CD4-positive, alpha-beta T cell treated with Interleukin-12 subunit alpha and Interleukin-12 subunit beta, for 1 hour (primary cell): Measurements from ENCODE around the gene SSTR5.

Source experiments
- DNase-seq: peaks from one replicate; pipeline ENCODE4 v3.0.0-alpha.2; 2020

SSTR5 gene

DNA sequence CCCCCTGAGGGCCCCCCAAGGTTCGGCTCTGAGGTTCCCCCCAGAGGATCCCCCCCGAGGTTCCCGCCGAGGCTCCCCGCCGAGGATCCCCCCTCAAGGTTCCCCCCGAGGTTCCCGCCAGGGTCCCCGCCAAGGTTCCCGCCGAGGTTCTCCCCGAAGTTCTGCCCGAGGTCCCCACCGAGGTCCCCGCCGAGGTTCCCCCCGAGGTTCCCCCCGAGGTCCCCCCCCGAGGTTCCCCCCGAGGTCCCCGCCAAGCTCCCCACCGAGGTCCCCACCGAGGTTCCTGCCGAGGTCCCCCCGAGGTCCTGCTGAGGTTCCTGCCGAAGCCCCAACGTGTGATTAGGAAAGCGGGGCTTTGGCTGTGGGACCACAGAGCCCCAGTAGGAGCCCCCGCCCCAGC, 32.2 kb upstream of the SSTR5 start:
- DNase-seq, result no peak

DNA sequence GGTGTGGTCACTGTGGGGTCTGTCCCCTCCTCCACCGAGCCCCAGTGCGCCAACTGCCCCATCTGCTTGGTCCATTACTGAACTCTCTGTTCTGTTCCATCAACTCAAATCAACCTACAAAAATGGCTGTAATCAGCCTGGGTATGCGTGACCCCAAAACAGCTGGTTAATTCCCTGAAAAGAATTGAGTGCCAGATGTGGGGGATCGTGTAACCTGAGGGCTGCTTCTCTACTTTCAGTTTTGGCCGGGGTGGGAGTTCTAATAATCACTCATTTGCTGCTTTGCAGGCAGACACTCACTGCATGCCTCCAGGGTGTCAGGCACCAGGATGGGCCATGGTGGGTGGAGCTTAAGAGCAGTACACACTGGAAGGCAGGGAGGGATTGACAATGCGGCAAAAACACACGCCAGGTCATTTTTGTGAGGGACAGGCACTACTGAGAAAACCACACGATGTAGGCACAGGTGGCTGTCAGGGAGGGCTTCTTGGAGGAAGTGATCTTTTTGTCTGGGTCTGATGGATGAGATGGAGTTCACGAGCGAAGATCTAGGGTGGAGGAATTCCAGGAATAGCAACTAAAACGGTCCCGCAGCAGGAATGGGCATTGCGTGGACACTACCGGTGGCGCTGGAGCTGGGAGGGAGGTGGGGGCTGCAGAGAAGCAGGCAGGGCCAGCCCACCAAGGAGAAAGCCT, 30.4 kb upstream of the SSTR5 start:
- DNase-seq, result no peak

DNA sequence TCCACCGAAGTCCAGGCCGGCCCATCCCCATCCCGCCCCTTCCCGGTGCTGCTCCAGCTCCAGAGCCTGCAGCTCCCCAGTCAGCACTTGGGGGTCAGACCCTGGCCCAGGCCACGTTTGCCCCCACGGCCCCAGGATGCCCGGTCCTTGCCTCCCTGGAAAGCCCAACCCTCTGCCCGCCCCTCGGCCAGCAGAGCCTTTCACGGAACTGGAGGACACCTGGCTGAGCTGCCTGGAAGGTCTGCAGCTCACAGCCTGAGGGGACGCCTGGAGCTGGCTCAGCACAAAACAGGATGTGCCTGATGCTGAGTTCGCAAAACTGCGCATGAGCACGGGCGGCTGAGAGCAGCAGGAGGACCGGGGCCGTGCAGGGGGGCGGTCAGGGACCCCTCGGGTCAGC, 29.7 kb upstream of the SSTR5 start:
- DNase-seq, result no peak

DNA sequence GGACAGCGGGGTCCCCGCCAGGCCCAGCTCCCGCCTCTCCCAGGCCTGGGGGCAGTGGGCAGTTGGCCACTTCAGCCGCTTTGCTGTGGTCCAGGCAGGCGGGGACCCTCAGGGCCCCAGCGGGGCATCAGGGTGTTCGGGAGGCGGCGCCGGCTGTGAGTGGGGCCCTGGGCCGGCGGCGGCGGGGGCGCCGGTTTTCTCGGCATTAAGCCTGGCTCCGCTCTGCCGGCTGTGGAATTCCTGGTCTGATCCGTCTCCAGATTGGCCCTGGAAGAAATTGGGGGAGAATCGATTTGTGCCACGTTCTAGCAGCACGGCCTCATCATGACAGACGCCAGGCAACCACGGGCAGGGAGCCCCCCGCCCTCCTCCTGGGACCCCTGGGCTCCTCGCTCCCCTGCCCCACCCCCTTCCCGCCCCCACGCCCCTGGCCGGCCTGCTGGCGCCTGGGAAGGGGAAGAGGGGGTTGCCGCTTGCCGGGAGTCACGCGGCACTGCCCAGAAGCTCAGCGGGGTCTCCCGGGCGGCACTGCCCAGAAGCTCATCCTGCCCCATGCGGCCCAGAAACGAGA, 28.6 kb upstream of the SSTR5 start:
- DNase-seq, result no peak

DNA sequence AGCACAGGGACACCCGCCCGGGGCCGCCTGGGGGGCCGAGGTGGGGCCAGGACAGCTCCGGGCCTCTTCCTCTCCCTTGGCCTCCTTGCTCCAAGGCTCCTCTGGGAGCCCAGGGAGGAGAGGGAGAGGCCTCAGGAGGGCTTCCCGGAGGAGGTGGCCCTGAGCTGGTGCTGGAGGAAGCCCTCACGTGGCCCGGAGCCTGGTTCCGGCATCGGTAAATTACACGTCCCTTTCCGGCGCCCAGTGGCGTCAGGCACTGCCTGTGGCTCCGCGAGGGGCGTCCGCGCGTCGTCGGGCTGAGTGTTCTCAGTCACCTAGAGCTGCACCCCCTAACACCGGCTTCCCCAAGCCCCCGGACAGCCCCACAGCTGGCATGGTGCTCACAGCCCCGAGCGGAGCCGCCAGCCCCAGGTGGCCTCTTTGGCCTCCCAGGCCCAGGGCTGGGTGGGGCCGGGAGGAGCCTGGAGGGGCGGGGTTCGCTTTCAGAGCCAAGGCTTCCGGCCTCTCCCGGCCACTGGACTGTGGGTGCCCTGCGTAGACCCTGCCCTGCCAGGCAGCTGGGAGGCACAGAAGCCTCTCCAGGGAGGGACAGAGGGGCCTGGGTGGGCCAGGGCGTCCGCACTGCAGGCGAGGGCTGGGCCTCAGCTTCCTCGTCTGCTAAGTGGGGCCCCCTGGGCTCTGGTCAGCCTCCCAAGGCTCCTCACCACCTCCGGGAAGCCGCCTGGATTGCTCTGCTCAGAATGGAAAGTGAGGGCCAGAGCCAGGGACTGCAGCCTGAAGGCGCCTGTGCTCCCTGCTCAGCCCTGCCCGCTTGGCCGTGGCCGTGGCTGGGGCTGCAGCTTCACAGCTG, 27.9 kb upstream of the SSTR5 start:
- DNase-seq, result no peak

DNA sequence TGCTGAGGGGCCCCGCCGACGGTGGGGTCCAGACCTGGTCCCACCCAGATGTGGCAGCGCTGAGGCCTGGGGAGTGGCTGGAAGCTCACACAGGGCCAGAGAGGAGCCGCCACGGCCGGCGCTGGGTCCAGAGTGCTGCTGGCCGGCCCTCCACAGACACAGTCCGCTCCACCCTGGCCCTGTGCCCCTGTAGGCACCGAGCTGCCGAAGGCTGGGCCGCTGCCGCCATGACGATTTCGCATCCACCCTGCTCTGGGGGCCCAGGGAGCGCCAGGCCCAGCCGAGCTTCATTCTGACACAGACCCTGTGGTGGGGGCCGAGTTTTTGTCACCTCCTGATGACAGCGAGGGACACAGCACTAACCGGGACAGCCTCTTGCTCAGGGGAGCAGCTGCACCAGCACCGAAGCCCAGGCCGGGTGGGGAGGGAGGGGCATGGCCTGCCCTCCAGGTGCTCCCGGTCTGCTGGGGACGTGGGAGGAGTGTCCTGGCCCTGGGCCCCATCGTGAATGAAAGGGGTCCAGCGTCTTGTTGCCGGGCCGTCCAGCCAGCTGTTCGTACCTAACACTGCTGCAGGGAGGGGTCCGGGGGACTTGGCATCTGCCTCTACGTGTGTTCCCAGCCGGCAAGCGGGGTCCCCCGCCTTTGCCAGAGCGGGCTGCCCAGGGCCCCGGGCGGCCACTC, 27.1 kb upstream of the SSTR5 start:
- DNase-seq, result no peak

DNA sequence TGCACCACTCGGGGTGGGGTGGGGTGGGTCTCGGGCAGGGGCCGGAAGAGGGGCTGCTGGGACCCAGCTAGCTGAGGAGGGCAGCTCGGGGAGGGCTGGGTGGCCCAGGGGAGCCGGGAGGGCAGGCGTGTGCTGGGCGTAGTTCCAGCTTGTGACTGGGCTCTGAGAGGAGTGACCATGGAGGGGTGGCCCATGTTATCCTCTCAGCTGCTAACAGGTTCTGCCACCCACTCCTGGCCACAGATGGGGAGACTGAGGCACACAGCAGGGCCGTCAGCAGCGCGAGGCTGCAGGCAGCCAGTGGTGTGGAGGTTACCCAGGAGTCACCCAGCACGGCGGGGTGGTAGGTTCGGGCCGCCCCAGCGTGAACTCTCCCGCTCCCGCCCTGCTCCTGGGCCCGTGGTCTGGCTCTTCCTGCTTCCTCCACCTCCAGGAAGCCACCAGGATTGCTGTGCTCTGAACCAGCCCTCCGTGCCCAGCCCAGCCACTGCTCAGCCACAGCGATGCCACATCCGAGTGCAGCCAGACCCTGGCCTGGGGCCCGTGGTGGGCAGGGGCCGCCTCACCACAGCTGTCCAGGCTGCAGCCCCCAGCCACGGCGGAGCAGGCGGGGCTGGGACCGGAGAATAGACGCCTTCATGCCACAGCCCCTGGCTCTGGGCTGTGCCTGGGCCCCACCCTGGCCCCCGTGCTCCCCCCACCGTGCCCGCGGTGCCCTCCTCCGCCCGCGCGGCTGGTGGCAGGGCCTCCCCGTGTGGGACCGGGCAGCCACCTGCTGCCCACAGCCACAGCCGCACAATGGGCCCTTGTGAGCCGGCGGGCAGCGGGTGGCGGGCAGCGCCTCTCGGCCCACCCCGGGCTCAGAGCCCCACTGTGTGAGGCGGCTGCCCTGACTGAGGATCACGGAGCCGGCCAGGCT, 26.3 kb upstream of the SSTR5 start:
- DNase-seq, result no peak

DNA sequence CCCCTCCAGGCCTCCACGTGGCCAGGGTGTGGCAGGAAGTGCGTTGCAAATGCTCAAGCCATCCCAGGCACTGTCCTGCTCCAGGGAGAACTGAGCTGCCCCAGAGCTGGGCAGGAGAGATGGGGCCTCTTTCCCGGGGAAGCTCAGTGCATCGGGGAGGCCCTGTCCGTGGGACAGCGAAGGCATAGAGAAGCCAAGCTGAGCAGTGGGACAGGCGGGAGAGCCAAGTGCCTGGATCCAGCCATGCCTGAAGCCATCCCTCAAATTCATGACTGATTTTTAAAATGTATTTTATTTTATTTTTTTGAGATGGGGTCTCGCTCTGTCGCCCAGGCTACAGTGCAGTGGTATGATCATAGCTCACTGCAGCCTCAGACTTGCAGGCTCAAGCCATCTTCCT, 25.4 kb upstream of the SSTR5 start:
- no peak for DNase-seq

DNA sequence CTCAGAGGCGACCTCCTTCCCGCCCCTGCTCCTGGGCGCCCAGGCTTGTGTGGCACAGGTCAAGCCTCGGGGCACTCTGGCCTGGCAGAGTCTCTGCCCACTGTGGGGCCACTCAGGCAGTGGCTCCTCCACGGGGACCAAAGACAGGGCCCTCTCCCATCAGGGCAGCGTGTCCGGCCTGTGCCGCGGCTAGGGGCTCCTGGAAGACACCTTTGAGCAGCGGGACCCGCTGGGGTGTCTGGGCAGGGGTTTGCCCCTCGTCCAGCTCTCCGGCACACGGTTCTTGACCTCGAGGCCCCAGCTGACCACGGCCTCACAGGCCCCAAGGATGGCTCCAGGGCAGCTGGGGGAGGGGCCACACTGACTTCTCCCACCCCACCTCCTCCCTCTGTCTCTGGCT, 24.7 kb upstream of the SSTR5 start:
- no peak for DNase-seq

DNA sequence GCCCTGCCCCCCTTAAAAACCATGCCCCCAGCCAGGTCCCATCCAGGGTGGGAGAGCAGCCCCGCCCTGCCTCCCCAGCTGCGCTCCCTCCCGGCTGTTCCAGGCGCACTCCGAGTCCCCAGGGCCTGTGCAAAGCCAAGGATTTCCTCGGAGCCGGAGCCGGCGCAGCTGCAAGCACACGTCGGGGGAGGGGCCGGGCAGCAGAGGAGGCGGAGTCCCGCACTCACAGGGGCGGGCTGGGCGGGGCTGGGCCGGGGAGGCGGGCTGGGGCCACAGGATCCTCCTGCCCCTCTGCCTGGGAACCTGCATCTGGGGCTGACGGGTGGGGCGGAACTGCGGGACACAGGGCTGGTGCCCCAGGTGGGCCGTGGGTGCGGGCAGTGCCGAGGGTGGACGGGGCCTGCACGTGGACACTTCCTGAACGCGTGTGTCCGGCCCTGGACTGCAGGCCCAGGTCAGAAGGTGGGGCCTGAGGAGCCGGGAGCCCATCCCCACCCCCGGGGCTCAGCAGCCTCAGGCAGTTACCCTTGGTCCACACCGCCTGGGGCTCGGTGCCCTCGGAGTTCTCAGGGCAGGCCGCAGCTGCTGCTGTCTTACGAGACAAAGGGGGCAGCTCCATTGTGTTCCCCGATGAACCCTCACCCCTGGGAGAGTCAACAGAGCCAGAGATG, 24.0 kb upstream of the SSTR5 start:
- DNase-seq, result no peak

DNA sequence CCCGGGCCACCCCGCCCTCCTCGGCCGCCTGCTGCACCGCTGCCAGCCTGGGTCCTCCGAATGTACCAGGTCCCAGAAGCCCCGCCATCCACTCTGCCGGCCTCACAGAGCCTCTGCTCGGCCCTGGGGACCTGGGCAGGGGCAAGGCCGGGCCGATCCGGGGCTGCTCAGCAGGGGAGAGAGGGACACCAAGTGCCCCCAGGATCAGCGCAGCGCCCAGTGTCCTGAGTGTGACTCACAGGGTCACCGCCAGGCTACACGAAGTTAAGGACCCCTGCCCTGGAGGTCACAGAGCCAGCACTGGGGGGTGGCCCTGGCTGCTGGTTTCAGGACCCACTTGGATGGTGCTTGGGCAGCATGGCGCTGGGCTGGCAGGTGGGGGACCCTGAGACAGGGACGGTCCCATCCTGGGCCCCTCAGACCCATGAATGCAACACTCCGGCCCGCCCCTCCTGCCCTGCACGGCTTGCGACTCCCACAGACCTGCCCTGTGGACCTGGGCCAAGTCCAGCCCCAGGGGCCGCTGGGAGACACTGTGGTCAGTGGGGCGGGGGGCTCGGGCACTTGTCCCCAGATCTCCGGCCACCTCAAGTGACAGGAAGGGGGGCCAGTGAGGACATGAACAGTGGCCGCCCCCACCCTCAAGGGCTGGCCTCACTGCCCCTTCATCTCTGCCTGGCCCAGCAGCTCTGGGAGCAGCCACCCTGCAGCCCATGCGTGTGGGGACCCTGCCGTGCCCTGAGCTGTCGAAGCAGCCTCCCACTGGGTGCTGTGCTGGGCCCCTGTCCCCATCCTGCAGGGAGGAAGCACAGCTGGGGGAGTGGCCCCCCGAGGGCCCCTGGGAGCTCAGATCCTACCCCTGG, 23.2 kb upstream of the SSTR5 start:
- no peak for DNase-seq

DNA sequence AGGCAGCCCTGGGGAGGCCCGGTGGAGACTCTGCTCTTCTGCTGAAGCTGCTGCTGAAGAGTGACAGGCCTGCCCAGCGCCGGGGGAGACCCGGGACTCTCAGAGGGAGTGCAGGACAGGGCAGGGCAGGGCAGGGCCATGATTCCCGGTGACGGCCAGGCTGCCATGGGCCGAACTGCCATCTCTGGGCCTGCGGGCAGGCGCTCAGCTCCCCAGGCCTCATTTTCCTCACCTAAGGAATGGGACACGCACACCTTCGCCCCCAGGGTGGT, 22.6 kb upstream of the SSTR5 start:
- no peak for DNase-seq

DNA sequence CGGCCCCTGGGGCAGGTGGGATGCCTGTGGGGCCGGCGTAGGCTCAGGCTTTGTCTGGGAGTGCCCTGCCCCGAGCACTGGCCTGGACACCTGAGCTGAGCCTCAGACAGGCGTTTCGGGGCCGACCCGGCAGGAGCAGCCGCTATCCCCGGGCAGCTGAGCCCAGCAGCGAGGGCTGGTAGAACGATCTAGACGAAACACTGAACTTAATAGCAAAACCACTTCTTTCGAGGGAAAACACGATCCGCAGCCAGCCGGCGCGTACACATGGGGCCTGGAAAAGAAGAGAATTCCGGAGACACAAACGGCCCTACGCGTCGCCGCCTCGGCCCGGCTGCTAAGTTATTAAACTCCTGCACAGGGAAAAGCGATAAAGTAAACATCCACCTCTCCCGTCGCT, 22.0 kb upstream of the SSTR5 start:
- DNase-seq, result no peak

DNA sequence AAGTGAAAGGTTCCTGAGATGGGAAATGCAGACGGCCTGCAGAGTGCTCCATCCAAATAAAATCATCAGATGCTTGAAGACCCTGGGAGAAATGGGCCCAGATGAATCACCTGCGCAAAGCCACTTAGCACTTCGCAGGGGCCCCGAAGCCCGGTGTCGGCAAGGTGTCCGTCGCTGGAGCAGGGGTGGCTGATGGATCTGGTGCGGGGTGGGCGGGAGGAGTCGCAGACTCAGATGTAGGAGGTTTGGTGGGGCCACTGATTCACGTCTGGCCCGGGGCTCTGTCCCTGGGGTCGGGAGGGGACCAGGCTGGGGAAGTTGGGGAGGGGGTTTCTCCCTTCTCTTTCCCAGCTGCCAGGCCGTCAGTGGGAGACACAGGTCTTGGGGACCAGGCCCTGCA, 21.6 kb upstream of the SSTR5 start:
- no peak for DNase-seq

DNA sequence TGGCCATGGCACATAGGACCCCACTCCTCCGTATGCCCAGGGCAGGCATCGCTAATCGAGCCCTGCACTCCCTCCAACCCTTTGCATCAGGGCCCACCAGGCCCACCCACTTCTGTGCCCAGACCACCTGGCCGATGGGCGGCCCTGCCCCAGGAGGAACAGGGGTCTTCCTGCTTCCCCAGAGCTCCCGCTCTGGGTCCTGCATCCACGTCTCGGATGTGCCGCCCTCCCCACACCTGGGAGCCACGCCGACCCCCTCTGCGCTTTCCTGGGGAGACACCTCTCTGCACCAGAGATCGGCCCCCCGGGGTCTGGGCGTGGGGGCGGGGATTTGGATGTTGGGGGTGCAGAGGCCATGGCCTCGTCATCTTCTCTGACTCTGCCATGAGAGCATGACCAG, 21.1 kb upstream of the SSTR5 start:
- DNase-seq, result no peak

DNA sequence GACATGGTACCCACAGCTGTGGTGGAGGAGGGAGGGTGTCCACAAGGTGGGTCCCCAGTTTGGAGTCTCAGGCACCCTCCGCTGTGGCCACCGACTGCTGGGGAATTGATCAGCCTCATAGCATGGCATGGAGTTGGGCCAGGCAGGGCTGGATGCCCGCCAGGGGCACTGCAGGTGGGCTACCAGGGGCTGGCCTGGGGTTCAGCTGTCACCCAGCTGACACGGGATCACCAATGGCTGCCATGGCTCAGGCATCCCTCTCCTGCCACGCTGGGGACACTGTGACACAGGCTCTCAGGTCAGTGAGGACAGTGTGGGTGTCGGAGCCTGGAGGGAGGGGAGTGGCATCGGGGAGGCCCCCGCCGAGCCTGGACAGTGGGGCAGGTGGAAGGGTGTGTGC, 19.8 kb upstream of the SSTR5 start:
- no peak for DNase-seq

DNA sequence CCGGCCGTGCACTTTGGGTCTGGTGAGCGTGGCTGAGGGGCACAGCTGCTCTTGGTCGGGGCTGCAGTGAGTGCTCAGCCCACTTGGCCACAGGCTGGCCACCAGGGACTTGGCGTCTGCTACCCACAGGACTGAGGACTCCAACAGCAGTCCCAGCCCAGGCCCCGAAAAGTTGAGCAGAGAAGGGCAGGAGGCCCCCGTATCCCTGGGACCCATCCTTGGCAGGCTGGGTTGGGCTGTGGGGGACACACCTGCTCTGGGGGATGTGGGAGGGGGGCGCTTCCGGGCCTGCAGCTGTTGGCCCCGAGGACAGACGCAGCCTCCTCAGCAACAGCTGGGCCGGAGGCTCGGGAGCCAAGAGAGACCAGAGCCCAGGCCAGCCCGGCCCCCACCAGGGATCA, 19.4 kb upstream of the SSTR5 start:
- no peak for DNase-seq

DNA sequence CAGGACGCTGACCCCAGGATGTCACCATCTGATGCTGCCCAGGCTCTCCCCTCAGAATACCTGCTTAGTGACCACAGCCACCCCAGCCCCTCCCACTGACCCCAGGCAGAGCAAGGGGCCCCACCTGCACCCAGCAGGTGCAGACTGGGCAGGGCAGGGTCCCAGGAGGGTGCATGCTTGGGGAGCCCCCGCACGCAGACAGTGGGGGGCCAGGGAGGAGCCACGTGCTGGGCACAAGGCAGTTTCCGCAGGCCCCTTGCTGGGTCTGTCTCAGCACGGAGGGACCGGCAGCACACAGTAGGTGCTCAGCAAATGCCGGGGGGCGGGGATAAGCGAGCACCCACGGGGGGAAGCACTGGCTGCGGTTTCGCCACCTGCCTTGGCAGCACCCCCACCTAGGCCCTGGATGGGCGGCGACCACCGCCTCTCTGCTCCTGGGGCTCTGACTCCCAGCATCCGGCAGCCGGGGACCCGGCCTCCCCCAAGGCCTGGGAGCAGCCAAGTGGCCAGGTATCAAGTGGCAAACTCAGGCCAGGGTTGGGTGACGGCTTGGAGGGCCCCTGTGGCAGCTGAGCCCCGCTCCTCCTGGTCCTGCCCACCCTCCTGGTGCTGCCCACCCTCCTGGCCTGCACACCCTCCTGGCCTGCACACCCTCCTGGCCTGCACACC, 18.7 kb upstream of the SSTR5 start:
- no peak for DNase-seq

DNA sequence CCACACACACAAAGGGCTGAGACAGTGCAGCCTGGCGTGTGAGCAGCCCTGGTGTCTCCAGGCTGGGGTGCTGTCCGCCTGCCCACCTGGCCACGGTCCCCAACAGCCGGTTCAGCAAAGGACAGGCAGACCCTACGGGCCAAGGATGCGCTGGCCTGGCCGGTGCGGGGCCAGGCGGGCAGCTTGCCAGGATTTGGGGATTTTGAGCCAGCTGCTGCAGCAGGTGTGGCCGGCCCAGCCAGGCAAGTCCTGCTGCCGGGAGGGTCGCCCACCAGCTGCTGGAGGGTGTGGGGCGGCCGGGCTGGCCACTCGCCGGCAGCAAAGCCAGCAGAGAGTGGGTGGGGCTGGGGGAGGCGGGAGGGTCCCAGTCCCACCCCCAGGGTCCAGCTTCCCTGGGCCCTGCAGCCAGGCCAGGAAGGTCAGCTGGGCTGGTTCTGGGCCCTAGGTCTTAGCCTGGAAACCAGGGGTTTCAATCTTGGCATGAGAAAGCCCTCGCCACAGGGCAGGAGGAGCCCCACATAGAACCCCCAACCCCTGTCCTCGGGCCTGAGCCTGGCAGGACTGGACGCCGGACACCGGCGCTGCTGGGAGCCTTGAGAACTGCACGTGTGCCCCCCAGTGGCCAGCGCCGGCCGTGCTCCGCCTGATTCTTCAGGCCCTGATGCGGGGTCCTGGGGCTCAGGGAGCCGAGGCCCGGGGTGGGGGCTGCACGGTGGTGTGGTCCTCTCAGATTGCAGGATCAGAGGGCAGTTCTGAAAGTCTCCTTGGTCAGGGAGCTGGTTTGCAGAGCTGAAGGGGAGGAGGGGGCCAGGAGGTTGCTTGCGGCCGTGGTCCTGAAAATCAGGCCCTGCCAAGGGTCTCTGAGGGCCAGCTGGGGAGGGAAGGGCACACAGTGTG, 17.6 kb upstream of the SSTR5 start:
- DNase-seq, result peak; percentile 18

DNA sequence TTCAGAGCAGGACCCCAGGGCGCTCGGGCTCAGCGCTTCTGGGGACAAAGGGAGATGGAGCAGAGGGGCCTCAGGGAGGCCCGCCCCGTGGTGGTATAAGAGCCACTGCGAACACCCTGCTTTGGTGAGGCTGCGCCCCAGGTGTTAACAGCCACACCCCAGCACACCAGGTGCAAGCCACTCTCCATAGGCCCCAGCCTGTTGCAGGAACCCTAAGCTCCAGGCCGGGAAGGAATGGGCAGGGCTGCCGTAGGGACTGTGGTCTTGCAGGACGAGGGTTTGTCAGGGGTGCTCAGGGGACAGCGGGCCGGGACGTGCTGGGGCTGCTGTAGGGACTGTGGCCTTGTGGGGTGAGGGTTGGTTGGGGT, 17.0 kb upstream of the SSTR5 start:
- DNase-seq, result no peak
